Erythroblast (primary cell): ENCODE data around the gene MAN2A1.

Experiments
- GATA1 ChIP-seq: IDR thresholded peaks from 2 replicates; pipeline ENCODE4 v1.6.1; 2011; ENCODE audit warnings: low read depth, mild to moderate bottlenecking, control low read depth, low read length, moderate library complexity
- POLR2A ChIP-seq: IDR thresholded peaks from 2 replicates; pipeline ENCODE4 v1.6.1; 2011; ENCODE audit warnings: mild to moderate bottlenecking, low read length

GRCh38 chr5:109844695-109845094 lies 155.0 kb downstream of the MAN2A1 start:
- TF ChIP-seq POLR2A (no peak), GATA1 (no peak)
